IPS-18c (cell line): ENCODE data around the gene TPSD1.
"Not testable (repeated sequence)": the region's sequence is repeated elsewhere in the genome, so short reads cannot be mapped to it uniquely, and the experiment has no call there.

Experiments
- H3K4me3 ChIP-seq: 2 replicates; pipeline ENCODE4 v1.7.0; 2013; ENCODE audit warnings: low read depth, mild to moderate bottlenecking, low read length, moderate library complexity; ENCODE audit not compliant: insufficient read depth
- H3K9me3 ChIP-seq: one replicate; pipeline ENCODE4 v1.6.1; 2013; ENCODE audit warnings: mild to moderate bottlenecking, low read length, moderate library complexity; ENCODE audit not compliant: control insufficient read depth, insufficient read depth

The TPSD1 gene

GRCh38 chr16:1271380-1271723 lies 15.5 kb downstream of the TPSD1 start:
- Histone ChIP-seq H3K9me3 (no peaks in the 10 kb centered on the region), H3K4me3 (no peak overlapping the region)

GRCh38 chr16:1271724-1272413 lies 16.0 kb downstream of the TPSD1 start:
- H3K4me3 ChIP-seq, H3K9me3 ChIP-seq: not testable (repeated sequence)

- Histone ChIP-seq H3K9me3 (no peaks in the 10 kb centered on the region), H3K4me3 (no peak overlapping the region)
Observed at GRCh38 chr16:1272453-1273198, 16.8 kb downstream of the TPSD1 start.

GRCh38 chr16:1273816-1274215 lies 17.9 kb downstream of the TPSD1 start:
- no peak overlapping the region; the same call in 1 of the 2 replicates for H3K4me3 ChIP-seq
- H3K9me3 ChIP-seq = no peaks in the 10 kb centered on the region

- H3K9me3 ChIP-seq = no peaks in the 10 kb centered on the region
- no peak overlapping the region for H3K4me3 ChIP-seq
Observed at GRCh38 chr16:1274767-1275166, 18.9 kb downstream of the TPSD1 start.

- H3K9me3 ChIP-seq = no peaks in the 10 kb centered on the region
- no peak overlapping the region for H3K4me3 ChIP-seq
Observed at GRCh38 chr16:1275791-1276579, 20.1 kb downstream of the TPSD1 start.

- no peak overlapping the region for H3K4me3 ChIP-seq
- no peaks in the 10 kb centered on the region for H3K9me3 ChIP-seq
Observed at GRCh38 chr16:1276580-1276878, 20.7 kb downstream of the TPSD1 start.

GRCh38 chr16:1277151-1277598 lies 21.3 kb downstream of the TPSD1 start:
- no peak overlapping the region for H3K4me3 ChIP-seq

GRCh38 chr16:1277617-1278282 lies 21.9 kb downstream of the TPSD1 start:
- no peaks in the 10 kb centered on the region for H3K9me3 ChIP-seq
- no peak overlapping the region for H3K4me3 ChIP-seq

More at GRCh38 chr16:1277151-1277598, 21.3 kb downstream of the TPSD1 start:
- H3K9me3 ChIP-seq = no peaks in the 10 kb centered on the region

- H3K9me3 ChIP-seq = no peaks in the 10 kb centered on the region
- H3K4me3 ChIP-seq = no peak overlapping the region; the same call in 1 of the 2 replicates
Observed at GRCh38 chr16:1278477-1278876, 22.6 kb downstream of the TPSD1 start.

- Histone ChIP-seq H3K4me3 (no peak overlapping the region), H3K9me3 (no peaks in the 10 kb centered on the region)
Observed at GRCh38 chr16:1279081-1279944, 23.4 kb downstream of the TPSD1 start.

GRCh38 chr16:1279945-1280589 lies 24.2 kb downstream of the TPSD1 start:
- H3K9me3 ChIP-seq = no peaks in the 10 kb centered on the region

GRCh38 chr16:1280783-1281182 lies 24.9 kb downstream of the TPSD1 start:
- no peaks in the 10 kb centered on the region for H3K9me3 ChIP-seq
- H3K4me3 ChIP-seq = no peak overlapping the region

More at GRCh38 chr16:1279945-1280589, 24.2 kb downstream of the TPSD1 start:
- H3K4me3 ChIP-seq = no peak overlapping the region

- H3K9me3 ChIP-seq = no peaks in the 10 kb centered on the region
- H3K4me3 ChIP-seq = no peak overlapping the region
Observed at GRCh38 chr16:1281517-1281916, 25.6 kb downstream of the TPSD1 start.

- Histone ChIP-seq H3K9me3 (no peaks in the 10 kb centered on the region), H3K4me3 (no peak overlapping the region)
Observed at GRCh38 chr16:1282324-1282973, 26.6 kb downstream of the TPSD1 start.

GRCh38 chr16:1283296-1283695 lies 27.4 kb downstream of the TPSD1 start:
- no peak overlapping the region for H3K4me3 ChIP-seq
- H3K9me3 ChIP-seq = no peaks in the 10 kb centered on the region
